ES-I3 (cell line): ENCODE results near the gene NCKAP5.

Source experiments
- H3K36me3 ChIP-seq: 2 replicates; pipeline ENCODE4 v1.6.1; 2013; ENCODE audit warnings: mild to moderate bottlenecking, low read length, control low read depth, moderate library complexity; ENCODE audit not compliant: insufficient read depth
- H3K4me1 ChIP-seq: 2 replicates; pipeline ENCODE4 v1.6.1; 2013; ENCODE audit warnings: mild to moderate bottlenecking, control low read depth, low read length; ENCODE audit not compliant: insufficient read depth
- H3K9ac ChIP-seq: 2 replicates; pipeline ENCODE4 v1.6.1; 2013; ENCODE audit warnings: low read depth, mild to moderate bottlenecking, low read length, moderate library complexity
- H3K9me3 ChIP-seq: 2 replicates; pipeline ENCODE4 v1.6.1; 2013; ENCODE audit warnings: mild to moderate bottlenecking, low read length, moderate library complexity; ENCODE audit not compliant: control insufficient read depth, insufficient read depth

Gene NCKAP5

DNA sequence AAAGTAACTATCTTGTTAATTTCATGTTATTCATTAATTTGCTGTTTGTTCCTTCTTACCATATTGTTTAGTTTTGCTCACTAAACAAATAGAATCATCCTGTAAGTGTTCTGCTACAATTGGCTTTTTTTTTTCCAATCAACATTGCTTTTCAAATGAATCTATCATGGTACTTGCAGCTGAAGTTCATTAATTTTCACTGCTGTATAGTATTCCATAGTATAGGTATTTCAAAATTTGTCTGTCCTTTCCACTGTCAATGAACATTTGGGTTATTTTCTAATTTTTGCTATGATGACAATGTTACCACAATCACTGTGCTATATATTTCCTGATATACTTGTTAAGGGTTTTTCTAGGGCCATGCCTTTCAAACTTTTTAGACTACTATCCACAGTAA, 809.3 kb downstream of the NCKAP5 start:
- Histone ChIP-seq H3K36me3 (no peaks in the 10 kb centered on the region), H3K4me1 (peaks cover 12% of the 10 kb centered on the region), H3K9me3 (no peaks in the 10 kb centered on the region), H3K9ac (no peak overlapping the region)

- Histone ChIP-seq H3K9me3 (no peaks in the 10 kb centered on the region), H3K9ac (no peak overlapping the region), H3K4me1 (peaks cover 12% of the 10 kb centered on the region), H3K36me3 (no peaks in the 10 kb centered on the region)
Observed at GRCh38 chr2:132757676-132758075, 810.6 kb downstream of the NCKAP5 start.

DNA sequence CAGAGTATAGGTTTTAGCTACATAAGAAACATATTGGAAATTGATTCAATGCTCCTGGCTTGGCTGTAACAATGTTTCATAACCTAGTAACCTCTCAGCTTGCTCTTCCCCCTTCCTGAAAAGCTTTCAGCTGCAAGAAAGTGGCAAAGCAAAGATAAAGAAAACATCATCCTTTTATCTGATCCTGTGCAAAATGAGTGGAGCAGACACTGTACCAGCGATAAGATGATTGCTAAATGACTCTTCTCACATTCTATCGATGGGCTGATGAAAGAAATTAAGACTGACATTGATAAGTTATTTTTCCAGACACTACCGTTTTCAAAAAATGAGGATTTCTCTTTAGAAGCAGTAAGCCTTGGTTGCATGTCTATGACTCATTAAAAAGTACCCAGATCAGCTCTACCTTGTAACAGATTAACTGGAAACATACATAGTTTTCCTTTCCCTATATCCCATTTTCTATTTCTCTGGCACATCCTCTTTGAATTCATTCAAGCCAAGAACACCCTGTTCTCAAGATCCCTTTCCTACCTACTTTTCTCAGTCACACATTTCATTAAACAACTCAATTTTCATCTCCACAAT, 811.2 kb downstream of the NCKAP5 start:
- H3K36me3 ChIP-seq = no peaks in the 10 kb centered on the region
- H3K9me3 ChIP-seq = no peaks in the 10 kb centered on the region
- peaks cover 12% of the 10 kb centered on the region for H3K4me1 ChIP-seq
- no peak overlapping the region for H3K9ac ChIP-seq

DNA sequence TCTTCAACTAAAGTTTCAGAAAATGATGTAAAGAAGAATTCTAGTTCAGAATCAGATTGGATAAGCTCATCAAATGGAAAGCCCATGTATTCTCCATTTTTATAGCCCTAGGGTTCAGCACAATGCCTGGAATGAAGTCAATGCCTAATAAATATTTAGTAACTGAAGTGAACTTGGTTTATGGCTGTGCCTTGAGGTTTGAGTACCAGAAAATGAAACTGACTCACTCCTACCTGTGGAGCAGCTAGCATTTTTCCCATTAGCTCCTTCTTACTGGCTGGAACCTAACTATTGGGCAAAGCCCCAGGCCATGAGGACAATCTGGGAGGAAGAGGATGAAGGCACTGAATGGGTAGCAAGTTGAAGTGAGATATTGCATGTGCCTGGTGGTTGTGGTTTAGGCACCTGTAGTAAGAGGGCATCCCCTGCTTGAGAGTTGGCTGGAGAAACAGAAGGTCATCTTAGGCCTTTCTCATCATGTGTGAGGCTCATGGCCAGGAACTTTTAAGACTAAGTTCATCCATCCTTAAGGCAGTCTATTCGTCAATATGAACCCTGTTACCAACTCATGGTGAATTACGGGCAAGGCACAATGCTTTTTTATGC, 813.3 kb downstream of the NCKAP5 start:
- Histone ChIP-seq H3K9me3 (no peaks in the 10 kb centered on the region), H3K4me1 (peaks cover 8% of the 10 kb centered on the region), H3K9ac (no peak overlapping the region), H3K36me3 (no peaks in the 10 kb centered on the region)

- Histone ChIP-seq H3K9me3 (no peaks in the 10 kb centered on the region), H3K4me1 (peaks cover 8% of the 10 kb centered on the region), H3K9ac (no peak overlapping the region), H3K36me3 (no peaks in the 10 kb centered on the region)
Observed at GRCh38 chr2:132754392-132754791, 813.9 kb downstream of the NCKAP5 start.

DNA sequence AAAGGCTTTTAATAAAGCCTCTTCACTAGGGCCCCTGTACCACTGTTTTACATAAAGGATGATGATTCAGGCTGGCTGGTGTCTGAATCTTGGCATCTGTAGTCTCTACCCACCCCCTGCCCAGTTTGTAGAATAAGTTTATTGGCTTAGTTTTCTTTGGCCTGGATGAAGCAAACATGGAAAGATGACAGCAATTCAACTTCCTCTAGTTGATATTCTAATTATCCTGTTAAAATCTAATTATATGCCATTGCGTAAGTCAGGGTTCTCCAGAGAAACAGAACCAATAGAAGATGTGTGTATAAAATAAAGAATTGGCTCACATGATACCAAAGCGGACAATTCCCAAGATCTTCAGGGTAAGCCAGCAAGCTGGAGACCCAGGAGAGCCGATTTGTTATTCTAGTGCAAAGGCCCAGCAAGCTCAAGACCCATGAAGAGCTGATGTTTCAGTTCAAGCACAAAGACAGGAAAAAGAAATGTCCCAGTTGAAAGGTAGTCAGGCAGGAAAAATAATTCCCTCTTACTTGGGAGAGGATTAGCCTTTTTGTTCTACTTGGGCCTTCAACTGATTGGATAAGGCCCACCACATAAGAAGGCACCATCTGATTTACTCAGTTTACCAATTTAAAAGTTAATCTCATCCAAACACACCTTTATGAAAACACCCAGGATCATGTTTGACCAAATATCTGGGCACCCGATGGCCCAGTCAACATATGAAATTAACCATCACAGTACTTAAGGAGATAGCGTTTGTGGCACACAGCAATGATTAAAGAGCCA, 815.6 kb downstream of the NCKAP5 start:
- Histone ChIP-seq H3K9ac (no peak overlapping the region), H3K9me3 (no peaks in the 10 kb centered on the region), H3K4me1 (peaks cover under 1% of the 10 kb centered on the region; the same call in 1 of the 2 replicates), H3K36me3 (no peaks in the 10 kb centered on the region)

DNA sequence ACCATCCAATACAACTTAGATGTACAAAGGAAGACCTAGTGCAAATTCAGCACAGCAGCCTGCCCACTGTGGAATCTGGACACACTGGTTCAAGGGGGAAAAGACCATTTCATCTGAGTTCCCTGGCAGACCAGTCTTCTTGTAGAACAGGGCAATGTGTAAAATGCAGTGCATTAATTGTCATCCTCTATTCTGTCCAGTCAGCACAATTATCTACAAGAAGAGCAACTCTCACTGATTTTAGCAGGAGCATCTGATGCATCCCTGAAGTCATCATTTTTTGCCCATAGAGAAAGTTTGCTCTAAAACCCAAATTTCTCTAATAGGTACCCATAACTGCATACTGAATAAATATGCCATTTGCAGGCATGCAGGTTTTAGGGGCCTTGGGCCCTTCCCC, 816.4 kb downstream of the NCKAP5 start:
- H3K4me1 ChIP-seq = no peaks in the 10 kb centered on the region
- H3K36me3 ChIP-seq = no peaks in the 10 kb centered on the region
- no peak overlapping the region for H3K9ac ChIP-seq
- H3K9me3 ChIP-seq = no peaks in the 10 kb centered on the region

GRCh38 chr2:132750606-132751005, 817.7 kb downstream of the NCKAP5 start:
- H3K9ac ChIP-seq = no peak overlapping the region
- H3K9me3 ChIP-seq = no peaks in the 10 kb centered on the region
- H3K4me1 ChIP-seq = no peaks in the 10 kb centered on the region
- H3K36me3 ChIP-seq = no peaks in the 10 kb centered on the region

- H3K4me1 ChIP-seq = no peaks in the 10 kb centered on the region
- H3K9me3 ChIP-seq = no peaks in the 10 kb centered on the region; the same call in 1 of the 2 replicates
- no peak overlapping the region for H3K9ac ChIP-seq
- H3K36me3 ChIP-seq = no peaks in the 10 kb centered on the region
Observed at GRCh38 chr2:132747046-132747445, 821.2 kb downstream of the NCKAP5 start.

DNA sequence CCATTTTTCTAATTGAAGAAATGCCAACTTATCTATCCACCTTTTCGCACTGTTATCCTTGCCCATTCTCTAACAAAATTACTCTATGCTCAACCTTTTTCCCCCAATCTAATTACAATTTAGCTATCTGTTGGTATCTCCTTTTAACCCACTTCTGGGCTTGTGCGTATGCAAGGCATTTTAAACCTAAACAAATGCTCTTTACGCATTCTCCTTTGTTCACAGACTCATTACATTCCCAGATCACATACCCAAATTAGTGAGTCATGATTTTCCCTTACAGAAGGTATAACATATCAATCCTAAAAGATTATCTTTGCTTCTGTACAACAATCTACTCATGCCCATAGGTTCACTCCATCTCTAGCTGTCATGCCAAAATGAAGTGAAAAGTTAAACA, 826.5 kb downstream of the NCKAP5 start:
- H3K9me3 ChIP-seq = no peaks in the 10 kb centered on the region; the same call in 1 of the 2 replicates
- H3K36me3 ChIP-seq = no peaks in the 10 kb centered on the region

DNA sequence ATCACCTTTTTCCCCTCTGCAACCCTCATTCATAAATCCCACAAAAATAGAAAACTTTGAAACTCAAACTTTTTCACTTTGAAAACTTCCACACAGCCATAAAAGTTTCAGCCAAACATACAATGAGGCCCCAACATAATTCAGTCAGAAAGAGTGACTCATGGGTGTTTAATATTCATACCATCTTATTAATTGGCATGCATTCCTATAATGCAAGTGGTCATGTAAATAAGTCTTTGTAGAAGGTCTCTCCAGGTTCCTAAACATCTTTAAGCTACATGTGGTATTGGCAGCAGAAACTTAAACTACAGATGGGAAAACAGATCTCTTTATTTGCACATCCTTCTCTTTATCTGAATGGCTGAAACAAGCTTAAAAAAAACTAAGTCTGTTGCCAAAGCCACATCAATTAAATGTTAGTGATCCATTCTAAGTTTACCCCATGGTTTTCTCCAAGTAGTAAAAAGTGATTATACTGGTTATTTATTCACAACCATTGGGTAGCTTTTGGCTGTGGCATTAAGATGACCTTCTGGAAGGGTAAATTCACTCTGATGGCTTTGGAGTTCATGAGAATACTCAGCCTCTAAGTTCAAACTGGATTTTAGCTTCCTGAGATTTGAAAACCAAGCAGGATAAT, 828.1 kb downstream of the NCKAP5 start:
- H3K9me3 ChIP-seq = no peaks in the 10 kb centered on the region; the same call in 1 of the 2 replicates

More for the DNA sequence above, 826.5 kb downstream of the NCKAP5 start:
- Histone ChIP-seq H3K9ac (no peak overlapping the region), H3K4me1 (peaks cover 6% of the 10 kb centered on the region; the same call in 1 of the 2 replicates)

DNA sequence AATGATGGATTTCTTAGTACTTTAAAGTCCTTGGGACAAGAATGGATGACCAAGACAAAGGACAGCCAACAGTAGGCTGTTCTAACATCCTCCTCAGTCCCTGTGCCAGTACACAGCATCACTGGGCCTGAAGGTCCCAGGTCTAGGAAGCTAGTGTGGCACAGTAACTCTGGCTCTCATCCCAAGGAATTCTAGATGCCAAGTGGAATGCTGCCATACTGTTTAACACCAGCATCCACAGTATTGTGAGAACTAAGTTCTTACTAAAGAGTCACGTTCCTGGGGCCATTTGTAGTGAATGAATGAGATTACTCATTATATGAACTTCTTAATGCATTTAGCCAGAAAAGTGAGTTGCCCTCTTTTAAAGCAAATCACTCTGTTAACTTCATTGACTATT, 830.0 kb downstream of the NCKAP5 start:
- Histone ChIP-seq H3K36me3 (no peaks in the 10 kb centered on the region), H3K9me3 (no peaks in the 10 kb centered on the region), H3K4me1 (peaks cover 6% of the 10 kb centered on the region; the same call in 1 of the 2 replicates), H3K9ac (no peak overlapping the region)

More for the DNA sequence above, 828.1 kb downstream of the NCKAP5 start:
- Histone ChIP-seq H3K36me3 (no peaks in the 10 kb centered on the region), H3K4me1 (peaks cover 6% of the 10 kb centered on the region; the same call in 1 of the 2 replicates), H3K9ac (no peak overlapping the region)

GRCh38 chr2:132736059-132736458, 832.2 kb downstream of the NCKAP5 start:
- 0 out of 2 replicates have a peak, but pooled peaks cover under 1% of the 10 kb centered on the region for H3K4me1 ChIP-seq
- no peaks in the 10 kb centered on the region for H3K36me3 ChIP-seq
- H3K9ac ChIP-seq = no peak overlapping the region
- no peaks in the 10 kb centered on the region for H3K9me3 ChIP-seq

- Histone ChIP-seq H3K9ac (no peak overlapping the region), H3K4me1 (no peaks in the 10 kb centered on the region), H3K9me3 (no peaks in the 10 kb centered on the region), H3K36me3 (no peaks in the 10 kb centered on the region)
Observed at GRCh38 chr2:132734961-132735360, 833.3 kb downstream of the NCKAP5 start.
